HG02610 (cell line): ENCODE measurements around the gene DLGAP1.

ENCODE experiments used
- ATAC-seq: cut with Tn5 transposase; IDR thresholded peaks from one replicate; pipeline ENCODE4 v1.9.1; 2021; ENCODE audit warnings: mild to moderate bottlenecking, moderate library complexity; ENCODE audit not compliant: unreplicated experiment

Gene DLGAP1

GRCh38 chr18:4246374-4246773, 208.7 kb downstream of the DLGAP1 start:
- ATAC-seq, result no peak

- no peak for ATAC-seq
Measured at GRCh38 chr18:4245456-4245855, 209.7 kb downstream of the DLGAP1 start.

GRCh38 chr18:4242431-4243161, 212.5 kb downstream of the DLGAP1 start:
- ATAC-seq, result no peak

GRCh38 chr18:4241090-4241617, 214.0 kb downstream of the DLGAP1 start:
- ATAC-seq, result no peak

GRCh38 chr18:4238966-4239365, 216.1 kb downstream of the DLGAP1 start:
- no peak for ATAC-seq

- ATAC-seq, result no peak
Measured at GRCh38 chr18:4237664-4238041, 217.5 kb downstream of the DLGAP1 start.

- ATAC-seq, result no peak
Measured at GRCh38 chr18:4236940-4237663, 218.0 kb downstream of the DLGAP1 start.

GRCh38 chr18:4233468-4233867, 221.6 kb downstream of the DLGAP1 start:
- ATAC-seq, result no peak

- ATAC-seq, result no peak
Measured at GRCh38 chr18:4232656-4233055, 222.5 kb downstream of the DLGAP1 start.

GRCh38 chr18:4231260-4231659, 223.8 kb downstream of the DLGAP1 start:
- no peak for ATAC-seq

- no peak for ATAC-seq
Measured at GRCh38 chr18:4230450-4231168, 224.5 kb downstream of the DLGAP1 start.

- no peak for ATAC-seq
Measured at GRCh38 chr18:4224031-4224704, 230.9 kb downstream of the DLGAP1 start.

GRCh38 chr18:4211111-4211837, 243.8 kb downstream of the DLGAP1 start:
- ATAC-seq, result no peak

- ATAC-seq, result no peak
Measured at GRCh38 chr18:4208366-4208765, 246.7 kb downstream of the DLGAP1 start.

- no peak for ATAC-seq
Measured at GRCh38 chr18:4207383-4207985, 247.6 kb downstream of the DLGAP1 start.

GRCh38 chr18:4204438-4204720, 250.7 kb downstream of the DLGAP1 start:
- ATAC-seq, result no peak

- ATAC-seq, result no peak
Measured at GRCh38 chr18:4203568-4204437, 251.3 kb downstream of the DLGAP1 start.

- ATAC-seq, result no peak
Measured at GRCh38 chr18:4200399-4200798, 254.7 kb downstream of the DLGAP1 start.

- ATAC-seq, result no peak
Measured at GRCh38 chr18:4198956-4199355, 256.2 kb downstream of the DLGAP1 start.
